NK-92 treated with Interleukin-12 subunit alpha and Interleukin-12 subunit beta, amount 100 ng/mL, for 24 hours (cell line): ENCODE results near the gene TRIOBP.
"Not testable (repeated sequence)": the region's sequence is repeated elsewhere in the genome, so short reads cannot be mapped to it uniquely, and the experiment has no call there.

Experiments
- DNase-seq: peaks from one replicate; lab custom pipeline; 2025; lab: John Stamatoyannopoulos, UW

The TRIOBP gene

DNA sequence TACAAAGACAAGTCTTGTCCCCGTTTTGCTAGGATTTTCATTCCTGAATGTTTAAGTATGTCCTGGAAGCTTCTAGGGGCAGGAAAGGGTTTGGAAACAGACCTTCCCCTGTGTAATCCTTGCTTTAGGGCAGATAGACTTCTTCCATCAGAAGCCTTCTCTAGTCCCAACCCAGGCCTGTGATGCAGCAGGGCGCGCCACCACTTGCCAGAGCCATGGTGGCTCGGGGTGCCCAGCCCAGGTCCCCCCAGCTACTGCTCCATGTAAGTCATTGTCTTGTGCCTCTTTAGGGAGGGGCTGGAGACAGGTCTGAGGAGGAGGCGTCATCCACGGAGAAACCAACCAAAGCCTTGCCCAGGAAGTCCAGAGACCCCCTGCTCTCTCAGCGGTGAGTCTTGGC is 6.4 kb upstream of the TRIOBP start:
- no peak for DNase-seq

GRCh38 chr22:37690901-37691504 is 5.8 kb upstream of the TRIOBP start:
- DNase-seq: no peak

DNA sequence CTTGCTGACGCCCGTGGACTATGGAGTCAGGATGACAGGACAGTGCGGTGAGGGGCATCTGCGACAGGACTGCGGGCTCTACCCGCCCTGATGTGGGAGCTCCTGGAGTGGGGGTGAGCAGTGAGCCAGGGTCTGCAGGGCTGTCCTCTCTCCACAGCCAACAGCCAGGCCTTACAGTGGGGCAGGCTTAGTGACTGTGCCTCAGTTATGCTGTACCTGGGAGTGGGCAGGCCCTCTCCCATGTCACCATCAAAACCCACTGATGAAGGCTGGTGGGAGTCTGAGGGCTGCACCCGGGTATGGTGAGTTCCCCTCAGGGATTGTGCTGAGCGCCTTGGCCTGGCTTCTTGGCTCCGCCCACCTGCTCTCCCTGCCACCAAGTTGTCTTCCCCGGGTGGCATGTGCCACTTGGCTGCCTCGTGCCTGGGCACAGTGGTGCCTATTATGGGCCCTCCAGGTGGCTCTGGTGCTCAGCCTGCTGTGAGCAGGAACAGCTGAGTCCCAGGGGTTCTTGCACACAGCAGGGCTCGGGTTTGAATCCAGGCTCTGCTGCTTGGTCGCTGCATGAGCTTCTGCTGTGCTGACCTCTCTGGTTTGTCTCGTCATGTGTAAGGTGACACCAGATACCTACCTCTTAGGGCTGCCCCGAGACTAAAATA is 4.1 kb upstream of the TRIOBP start:
- no peak for DNase-seq

GRCh38 chr22:37694131-37694530 is 2.7 kb upstream of the TRIOBP start:
- DNase-seq: not testable (repeated sequence)

- DNase-seq: not testable (repeated sequence)
Observed at GRCh38 chr22:37696260-37696656, 590 bp upstream of the TRIOBP start.

DNA sequence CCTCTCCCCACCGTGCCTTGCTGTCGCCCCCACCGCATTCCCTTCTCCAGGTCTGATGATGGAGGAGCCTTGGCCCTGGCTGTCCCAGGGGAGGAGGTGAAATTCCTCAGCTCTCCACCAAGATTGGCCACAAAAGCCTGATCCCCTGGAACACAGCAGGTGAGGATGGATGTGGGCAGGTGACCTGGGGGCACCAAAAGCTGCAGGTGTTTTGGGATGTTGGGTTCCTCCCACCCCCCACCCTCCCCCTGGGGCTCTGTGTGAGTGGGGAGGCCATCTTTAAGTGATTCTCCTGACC is 639 bp downstream of the TRIOBP start:
- DNase-seq: no peak

- no peak for DNase-seq
Observed at GRCh38 chr22:37701141-37701786, 4.4 kb downstream of the TRIOBP start.

- no peak for DNase-seq
Observed at GRCh38 chr22:37703906-37704305, 7.1 kb downstream of the TRIOBP start.

DNA sequence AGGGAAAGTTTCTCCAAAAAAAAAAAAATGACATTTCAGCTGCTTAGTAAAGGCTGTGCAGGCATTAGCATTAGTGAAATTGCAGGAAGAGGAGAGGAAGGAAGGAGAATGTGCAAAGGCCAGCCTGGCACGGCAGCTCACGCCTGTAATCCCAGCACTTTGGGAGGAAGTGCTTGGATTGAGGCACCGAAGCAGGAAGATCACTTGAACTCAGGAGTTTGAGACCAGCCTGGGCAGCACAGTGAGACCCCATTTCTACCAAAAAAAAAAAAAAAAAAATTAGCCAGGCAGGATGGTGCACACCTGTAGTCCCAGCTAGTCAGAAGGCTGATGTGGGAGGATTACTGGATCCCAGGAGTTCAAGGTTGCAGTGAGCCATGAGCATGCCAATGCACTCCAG is 7.8 kb downstream of the TRIOBP start:
- DNase-seq: no peak

DNA sequence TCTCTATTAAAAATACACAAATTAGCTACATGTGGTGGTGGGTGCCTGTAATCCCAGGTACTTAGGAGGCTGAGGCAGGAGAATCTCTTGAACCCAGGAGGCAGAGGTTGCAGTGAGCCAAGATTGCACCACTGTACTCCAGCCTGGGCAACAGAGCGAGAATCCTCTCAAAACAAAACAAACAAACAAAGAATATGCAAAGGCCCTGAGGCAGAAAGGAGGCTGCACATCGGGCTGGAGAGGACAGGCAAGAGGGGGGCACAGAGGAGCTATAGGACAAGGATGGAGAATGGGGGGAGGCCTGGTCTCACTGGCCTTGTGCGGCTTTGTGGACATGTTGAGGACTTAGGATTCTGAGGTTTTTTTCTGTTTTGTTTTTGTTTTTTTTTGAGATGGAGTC is 8.4 kb downstream of the TRIOBP start:
- DNase-seq: no peak

DNA sequence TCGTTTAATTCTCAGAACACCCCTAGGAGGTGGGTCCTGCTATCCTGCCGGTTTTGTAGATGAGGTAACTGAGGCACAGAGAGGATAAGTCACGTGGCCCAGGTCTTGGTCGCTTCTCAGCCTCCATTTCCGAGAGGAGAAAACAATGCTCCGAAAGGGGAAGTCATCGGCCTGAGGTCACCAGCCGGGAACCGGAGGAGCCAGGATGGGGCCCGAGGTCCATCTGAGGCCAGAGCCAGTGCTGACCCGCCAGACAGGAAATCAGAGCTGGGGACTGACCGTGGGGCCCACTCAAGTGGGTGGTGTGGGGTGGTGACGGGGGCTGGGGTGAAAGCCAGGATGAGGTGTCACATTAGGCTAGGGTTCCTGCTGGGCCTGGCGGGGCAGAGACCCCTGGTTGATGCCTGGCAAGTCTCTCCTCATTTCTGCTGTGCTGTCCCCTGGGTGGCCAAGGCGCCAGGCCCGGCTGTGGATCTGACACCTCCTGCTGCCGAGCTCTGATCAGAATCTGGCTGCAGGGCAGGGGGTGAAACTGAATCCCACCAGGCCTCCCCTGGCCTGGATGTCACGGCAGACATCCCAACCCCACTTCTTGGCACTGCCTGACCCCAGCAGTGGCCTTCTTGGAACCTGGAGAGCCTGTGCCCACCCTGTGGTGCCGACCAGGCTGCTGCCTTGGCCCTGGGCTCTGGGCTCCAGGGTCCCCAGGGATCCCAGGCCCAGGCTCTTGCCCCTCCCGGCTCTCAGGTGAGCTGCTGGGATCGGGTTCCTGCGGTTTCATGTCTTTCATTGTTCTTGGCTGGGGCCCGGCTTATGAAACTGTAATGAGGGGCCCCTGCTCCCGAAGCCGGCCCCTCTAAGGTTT is 12.0 kb downstream of the TRIOBP start:
- DNase-seq: no peak

- DNase-seq: no peak
Observed at GRCh38 chr22:37709445-37709765, 12.6 kb downstream of the TRIOBP start.

- DNase-seq: no peak
Observed at GRCh38 chr22:37710675-37711074, 13.8 kb downstream of the TRIOBP start.

- DNase-seq: no peak
Observed at GRCh38 chr22:37711490-37711889, 14.6 kb downstream of the TRIOBP start.

- no peak for DNase-seq
Observed at GRCh38 chr22:37713761-37714160, 16.9 kb downstream of the TRIOBP start.

GRCh38 chr22:37714634-37715033 is 17.8 kb downstream of the TRIOBP start:
- no peak for DNase-seq

DNA sequence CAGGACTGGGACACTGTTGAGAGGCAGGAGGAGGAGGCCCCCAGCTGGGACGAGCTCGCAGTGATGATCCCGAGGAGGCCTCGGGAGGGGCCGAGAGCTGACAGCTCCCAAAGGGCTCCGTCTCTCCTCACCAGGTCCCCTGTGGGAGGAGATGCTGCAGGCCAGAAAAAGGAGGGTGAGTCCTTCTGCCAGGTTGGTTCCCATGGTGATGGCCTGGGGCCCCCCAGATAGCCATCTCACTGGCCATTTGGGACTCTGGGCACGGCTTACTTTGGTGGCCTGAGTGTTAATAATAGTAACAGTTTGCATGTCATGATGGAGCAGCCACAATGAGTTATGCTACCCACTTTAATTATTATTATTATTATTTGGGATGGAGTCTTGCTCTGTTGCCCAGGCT is 18.9 kb downstream of the TRIOBP start:
- no peak for DNase-seq

DNA sequence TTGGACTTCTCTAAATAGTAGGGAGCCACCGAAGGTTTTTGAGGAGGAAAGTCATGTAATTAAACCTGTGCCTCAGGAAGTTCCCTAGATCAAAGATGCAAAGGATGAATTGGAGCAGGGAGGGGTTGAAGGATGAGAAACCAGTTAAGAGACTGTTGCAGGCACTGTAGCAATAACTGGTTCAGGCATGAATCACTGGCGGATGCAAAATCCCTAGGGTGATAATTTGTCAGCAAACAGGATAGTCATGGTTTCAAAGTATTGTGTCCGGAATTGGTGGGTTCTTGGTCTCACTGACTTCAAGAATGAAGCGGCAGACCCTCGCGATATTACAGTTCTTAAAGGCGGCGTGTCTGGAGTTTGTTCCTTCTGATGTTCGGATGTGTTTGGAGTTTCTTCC is 19.9 kb downstream of the TRIOBP start:
- DNase-seq: no peak

GRCh38 chr22:37717235-37717634 is 20.4 kb downstream of the TRIOBP start:
- not testable (repeated sequence) for DNase-seq

- not testable (repeated sequence) for DNase-seq
Observed at GRCh38 chr22:37717746-37718305, 21.0 kb downstream of the TRIOBP start.

DNA sequence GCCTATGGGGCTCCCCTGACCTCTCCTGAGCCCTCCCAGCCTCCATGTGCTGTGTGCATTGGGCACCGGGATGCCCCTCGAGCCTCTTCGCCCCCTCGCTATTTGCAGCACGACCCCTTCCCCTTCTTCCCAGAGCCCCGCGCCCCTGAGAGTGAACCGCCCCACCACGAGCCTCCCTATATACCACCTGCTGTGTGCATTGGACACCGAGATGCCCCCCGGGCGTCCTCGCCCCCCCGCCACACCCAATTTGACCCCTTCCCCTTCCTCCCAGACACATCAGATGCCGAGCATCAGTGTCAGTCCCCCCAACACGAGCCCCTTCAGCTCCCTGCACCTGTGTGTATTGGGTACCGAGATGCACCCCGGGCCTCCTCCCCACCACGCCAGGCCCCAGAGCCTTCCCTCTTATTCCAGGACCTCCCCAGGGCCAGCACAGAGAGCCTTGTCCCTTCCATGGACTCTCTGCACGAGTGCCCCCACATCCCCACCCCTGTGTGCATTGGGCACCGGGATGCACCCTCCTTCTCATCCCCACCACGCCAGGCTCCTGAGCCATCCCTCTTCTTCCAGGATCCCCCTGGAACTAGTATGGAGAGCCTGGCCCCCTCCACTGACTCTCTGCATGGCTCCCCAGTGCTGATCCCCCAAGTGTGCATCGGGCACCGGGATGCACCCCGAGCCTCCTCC is 28.8 kb downstream of the TRIOBP start:
- DNase-seq: no peak
